H1 (cell line): ENCODE results near the gene RETREG1. TPM values are rescaled to one million over a fixed set of nuclear protein-coding genes. Genes with fewer than 3 reads are reported as not detected.

Experiments used
- CTCF ChIA-PET: fragments of 300-600 bp; sonication (Branson Sonifier 250); formaldehyde crosslinking; loops from one replicate; lab custom pipeline; 2021; ENCODE audit not compliant: partially characterized antibody; lab: Charles Lee
- POLR2A ChIA-PET: fragments of 300-600 bp; sonication (Branson Sonifier 250); formaldehyde crosslinking; loops from one replicate; lab custom pipeline; 2021; ENCODE audit warnings: inconsistent platforms; ENCODE audit not compliant: partially characterized antibody; lab: Charles Lee
- DNase-seq, 2 experiments: peaks; one replicate each; pipeline versions ENCODE4 v3.0.0 to v3.0.0-alpha.2; 2010 to 2022; ENCODE audit warnings: low spot score in 2 of 2, low read depth in 1 of 2, mixed read lengths in 1 of 2
- FAIRE-seq: peaks from 2 replicates; lab custom pipeline; 2011; peaks lifted over from hg19 to GRCh38; lab: Jason Lieb, UNC
- H2AFZ ChIP-seq: 2 replicates; pipeline ENCODE4 v1.8.1; 2012; ENCODE audit warnings: low read length, inconsistent platforms
- H2AK5ac ChIP-seq: 2 replicates; pipeline ENCODE4 v1.6.1; 2013; ENCODE audit warnings: low read depth, low read length
- H2BK120ac ChIP-seq: replicated peaks from 2 replicates; pipeline ENCODE3; 2013; ENCODE audit warnings: low read depth, low read length, inconsistent platforms
- H2BK12ac ChIP-seq: 2 replicates; pipeline ENCODE4 v1.6.1; 2013; ENCODE audit warnings: low read depth, low read length
- H2BK15ac ChIP-seq: 2 replicates; pipeline ENCODE4 v1.6.1; 2013; ENCODE audit warnings: low read length
- H2BK20ac ChIP-seq: 2 replicates; pipeline ENCODE4 v1.6.1; 2013; ENCODE audit warnings: low read length
- H2BK5ac ChIP-seq: 2 replicates; pipeline ENCODE4 v1.6.1; 2013; ENCODE audit warnings: low read depth, low read length
- H3K14ac ChIP-seq: 2 replicates; pipeline ENCODE4 v1.6.1; 2013; ENCODE audit warnings: inconsistent platforms; ENCODE audit not compliant: insufficient read length
- H3K18ac ChIP-seq: 2 replicates; pipeline ENCODE4 v1.6.1; 2013; ENCODE audit warnings: low read length; ENCODE audit errors: extremely low read depth
- H3K23ac ChIP-seq: 2 replicates; pipeline ENCODE4 v1.6.1; 2013; ENCODE audit warnings: inconsistent platforms; ENCODE audit not compliant: insufficient read length
- H3K23me2 ChIP-seq: 2 replicates; pipeline ENCODE4 v1.6.1; 2013; ENCODE audit warnings: low read depth, low read length
- H3K27ac ChIP-seq: 2 replicates; pipeline ENCODE4 v1.6.1; 2011; ENCODE audit warnings: low read depth, low read length, inconsistent platforms
- H3K27me3 ChIP-seq, 4 experiments: replicated peaks in 1 of 4; 1 replicate in 1 of 4; 2 replicates in 3 of 4; pipeline versions ENCODE4 v1.6.1 to v1.8.1; 2011 to 2013; ENCODE audit warnings: low read length in 3 of 4, mild to moderate bottlenecking in 3 of 4, inconsistent platforms in 2 of 4, mixed read lengths in 2 of 4, moderate library complexity in 1 of 4; ENCODE audit not compliant: control insufficient read depth in 3 of 4, insufficient read depth in 3 of 4; ENCODE audit errors: extremely low read depth in 1 of 4
- H3K36me3 ChIP-seq, 4 experiments: 2 replicates each; pipeline versions ENCODE4 v1.6.1 to v1.8.1; 2011 to 2013; ENCODE audit warnings: mild to moderate bottlenecking in 4 of 4, low read length in 3 of 4, moderate library complexity in 2 of 4, control low read depth in 1 of 4, inconsistent platforms in 1 of 4; ENCODE audit not compliant: insufficient read depth in 4 of 4, control insufficient read depth in 2 of 4
- H3K4ac ChIP-seq: replicated peaks from 2 replicates; pipeline ENCODE3; 2013; ENCODE audit warnings: low read length, low read depth, mixed read lengths, inconsistent platforms; ENCODE audit not compliant: insufficient read length
- H3K4me1 ChIP-seq, 4 experiments: replicated peaks in 1 of 4; 1 replicate in 1 of 4; 2 replicates in 3 of 4; pipeline versions ENCODE4 v1.6.1 to v1.8.1; 2011 to 2013; ENCODE audit warnings: low read length in 3 of 4, inconsistent platforms in 2 of 4, mixed read lengths in 1 of 4; ENCODE audit not compliant: insufficient read depth in 4 of 4, control insufficient read depth in 3 of 4
- H3K4me2 ChIP-seq, 2 experiments: 2 replicates each; pipeline versions ENCODE4 v1.6.1 to v1.8.1; 2011 to 2013; ENCODE audit warnings: low read depth in 2 of 2, low read length in 2 of 2, control low read depth in 1 of 2, inconsistent platforms in 1 of 2, mild to moderate bottlenecking in 1 of 2; ENCODE audit not compliant: insufficient read depth in 1 of 2
- H3K4me3 ChIP-seq, 4 experiments: fragments of 200-600, 300-600 bp in 1 of 4; sonication (generic), shearing (Covaris generic), sonication (Bioruptor Twin) in 1 of 4; 2 replicates each; pipeline versions ENCODE4 v1.5.1 to v1.8.1; 2011 to 2016; ENCODE audit warnings: low read length in 4 of 4, low read depth in 3 of 4, control low read depth in 2 of 4, inconsistent platforms in 2 of 4, mild to moderate bottlenecking in 2 of 4, mixed read lengths in 1 of 4, moderate library complexity in 1 of 4; ENCODE audit not compliant: insufficient read depth in 2 of 4; ENCODE audit errors: extremely low read depth in 1 of 4
- H3K56ac ChIP-seq: replicated peaks from 2 replicates; pipeline ENCODE3; 2013; ENCODE audit warnings: low read depth, mild to moderate bottlenecking, mixed read lengths, low read length, inconsistent platforms; ENCODE audit not compliant: insufficient read length
- H3K79me1 ChIP-seq: 2 replicates; pipeline ENCODE4 v1.6.1; 2013; ENCODE audit warnings: low read depth, low read length, control low read depth
- H3K79me2 ChIP-seq, 2 experiments: 2 replicates each; pipeline versions ENCODE4 v1.6.1 to v1.8.1; 2012 to 2013; ENCODE audit warnings: low read length in 2 of 2, mild to moderate bottlenecking in 2 of 2, inconsistent platforms in 1 of 2; ENCODE audit not compliant: insufficient read depth in 2 of 2, control insufficient read depth in 1 of 2
- H3K9ac ChIP-seq, 4 experiments: replicated peaks in 1 of 4; 1 replicate in 1 of 4; 2 replicates in 3 of 4; pipeline versions ENCODE4 v1.6.1 to v1.8.1; 2011 to 2013; ENCODE audit warnings: low read depth in 3 of 4, low read length in 3 of 4, control low read depth in 2 of 4, mild to moderate bottlenecking in 2 of 4, moderate library complexity in 2 of 4, inconsistent platforms in 1 of 4; ENCODE audit errors: extremely low read depth in 1 of 4
- H3K9me3 ChIP-seq, 2 experiments: 2 replicates each; pipeline versions ENCODE4 v1.6.1 to v1.8.1; 2012 to 2013; ENCODE audit warnings: mild to moderate bottlenecking in 2 of 2, moderate library complexity in 2 of 2, control low read depth in 1 of 2, inconsistent platforms in 1 of 2, low read depth in 1 of 2, low read length in 1 of 2, mixed read lengths in 1 of 2; ENCODE audit not compliant: insufficient read depth in 2 of 2
- H4K20me1 ChIP-seq, 2 experiments: replicated peaks in 1 of 2; 2 replicates each; pipeline versions ENCODE3 to v1.8.1; 2011 to 2013; ENCODE audit warnings: inconsistent platforms in 2 of 2, low read length in 2 of 2, mild to moderate bottlenecking in 1 of 2; ENCODE audit not compliant: insufficient read depth in 2 of 2, control insufficient read depth in 1 of 2
- H4K5ac ChIP-seq: 2 replicates; pipeline ENCODE4 v1.6.1; 2013; ENCODE audit warnings: low read length, low read depth, mixed read lengths, inconsistent platforms; ENCODE audit not compliant: insufficient read length
- H4K8ac ChIP-seq: 2 replicates; pipeline ENCODE4 v1.8.0; 2013; ENCODE audit warnings: mild to moderate bottlenecking, moderate library complexity, low read length, inconsistent platforms; ENCODE audit not compliant: insufficient read depth; ENCODE audit errors: extremely low read depth
- H4K91ac ChIP-seq: replicated peaks from 2 replicates; pipeline ENCODE3; 2013; ENCODE audit warnings: low read length, mixed read lengths, inconsistent platforms; ENCODE audit not compliant: insufficient read length
- CHD1 ChIP-seq: IDR thresholded peaks from 2 replicates; pipeline ENCODE4 v1.6.1; 2012; ENCODE audit warnings: low read depth, low read length, improper control_type of control experiment
- GTF2F1 ChIP-seq: IDR thresholded peaks from 2 replicates; pipeline ENCODE4 v1.6.1; 2012; ENCODE audit warnings: low read depth, low read length, improper control_type of control experiment, borderline replicate concordance
- HDAC6 ChIP-seq: IDR thresholded peaks from one replicate; pipeline ENCODE4 v1.7.1; 2012; ENCODE audit warnings: low read depth, mild to moderate bottlenecking, inconsistent platforms, low read length, moderate library complexity
- SUZ12 ChIP-seq: fragments of 200-600 bp; sonication (generic); IDR thresholded peaks from 2 replicates; pipeline ENCODE4 v1.6.1; 2012; ENCODE audit warnings: mild to moderate bottlenecking, inconsistent platforms, low read length, moderate library complexity, mixed read lengths
- WGBS, 2 experiments: shearing (Covaris generic) in 1 of 2; methylation state at CpG; one replicate each; pipeline versions ENCODE4 v1.1.6 to v1.1.7; 2013 to 2015; ENCODE audit warnings: low lambda C conversion rate in 2 of 2, mixed read lengths in 2 of 2, inconsistent platforms in 1 of 2, low coverage in 1 of 2, missing lambda C conversion rate in 1 of 2; ENCODE audit not compliant: insufficient replicate concordance in 2 of 2, insufficient coverage in 1 of 2, insufficient read length in 1 of 2; ENCODE audit errors: extremely low coverage in 1 of 2, missing lambda C conversion rate in 1 of 2; 5-methylcytosine and 5-hydroxymethylcytosine counted together
- polyA plus RNA-seq, 7 experiments: library from polyadenylated mRNA; depleted of rRNA in 3 of 7; stranded (reverse) in 5 of 7; unstranded in 2 of 7; fragments of >200 nt in 5 of 7; fragments of 200-250 nt in 2 of 7; gene quantifications; 1 replicate in 5 of 7; 2 replicates in 1 of 7; 4 replicates in 1 of 7; pipeline versions ENCODE4 v1.2.1 to v1.2.3, GENCODE V29; 2011 to 2013; ENCODE audit warnings: missing spikeins in 2 of 7, mixed read lengths in 2 of 7
- total RNA-seq: library from RNA; stranded (reverse); fragmentation: NEBNext Ultra II Directional; extraction: Animal tissue kit (Norgen Biotek cat#: 25700); gene quantifications from 2 replicates; pipeline ENCODE4 v1.2.1, GENCODE V29; 2021

The RETREG1 gene
- total and polyA plus RNA-seq, 2 of the 8 experiments (the other 6 are each of a cell fraction or from before 2014, with no cell fraction given) = 0.62 to 1.9 TPM

- Histone ChIP-seq H3K14ac (no peak overlapping the region), H4K91ac (no peak overlapping the region), H3K4me1 (0 out of 7 replicates have a peak, but pooled peaks cover 0 to 2% (median 0%) of the 10 kb centered on the region in 4 experiments), H3K27ac (no peak overlapping the region), H3K9ac (no peak overlapping the region), H3K4me3 (no peak overlapping the region), H2BK12ac (peak overlapping the region; percentile 56; the same call in 1 of the 2 replicates), H2BK5ac (no peak overlapping the region), H2BK120ac (no peak overlapping the region), H2BK15ac (no peak overlapping the region), H4K5ac (no peak overlapping the region), H3K9me3 (no peaks in the 10 kb centered on the region), H3K18ac (no peak overlapping the region), H3K56ac (no peak overlapping the region), H2AFZ (no peak overlapping the region), H3K4ac (no peak overlapping the region), H2BK20ac (no peak overlapping the region), H3K27me3 (no peaks in the 10 kb centered on the region), H4K20me1 (no peaks in the 10 kb centered on the region), H4K8ac (no peak overlapping the region), H3K4me2 (no peak overlapping the region), H3K36me3 (no peaks in the 10 kb centered on the region), H3K23me2 (no peaks in the 10 kb centered on the region), H3K23ac (no peak overlapping the region), H2AK5ac (no peak overlapping the region), H3K79me2 (no peaks in the 10 kb centered on the region), H3K79me1 (no peaks in the 10 kb centered on the region)
- POLR2A ChIA-PET = no interaction called here
- DNase-seq = no peak
- 79% methylated on average over 2 of the region's 2 CpGs; no CpG with 5 or more reads in 1 of the 2 experiments for WGBS, 2 experiments
- FAIRE-seq = no peak
- CTCF ChIA-PET = interaction anchor here (0.6 to 9.8 kb wide), 8 partner anchors 12 to 642 kb away, joined by 3 to 155 read pairs (median 8); no protein-coding TSS in a partner anchor
- TF ChIP-seq SUZ12 = no peak
- no peak for TF ChIP-seq CHD1
- no peak for TF ChIP-seq HDAC6
- no peak for TF ChIP-seq GTF2F1
These were observed 68.7 kb downstream of the RETREG1 start for GRCh38 chr5:16548115-16548514.
